C4-2B (cell line): ENCODE results near the gene CCSER1.

Experiments used
- CTCF ChIP-seq: fragments of 450-650 bp; conservative IDR thresholded peaks from 2 replicates; pipeline ENCODE4 v1.5.1; 2017; ENCODE audit warnings: mild to moderate bottlenecking
- ZFX ChIP-seq: fragments of 450-650 bp; IDR thresholded peaks from 2 replicates; pipeline ENCODE4 v1.6.1; 2017

DNA sequence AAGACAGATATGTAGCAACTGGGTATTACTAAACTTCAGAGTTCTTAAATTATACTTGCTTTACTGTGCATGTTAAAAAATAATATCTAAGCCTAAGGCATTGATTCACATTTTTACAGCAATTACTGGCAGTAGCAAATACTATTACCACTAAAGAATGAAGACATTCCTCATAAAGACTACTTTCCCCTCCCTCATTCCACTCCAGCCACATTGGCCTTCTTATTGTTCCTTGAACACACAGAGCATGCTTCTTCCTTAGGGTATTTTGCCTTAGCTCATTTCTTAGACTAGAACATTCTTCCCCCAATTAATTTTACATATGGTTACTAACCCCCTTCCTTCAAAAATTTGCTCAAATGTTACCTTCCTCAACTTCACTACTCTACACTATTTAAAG, 717.0 kb downstream of the CCSER1 start:
- TF ChIP-seq CTCF (no peak), ZFX (no peak)
